ENCODE measurements around the gene OR51B5. TPM values are rescaled to one million over a fixed set of nuclear protein-coding genes. Genes with fewer than 3 reads are reported as not detected.

OR51B5 gene
- polyA plus RNA-seq, 1 donor from 2014 or later: not detected

GRCh38 chr11:5310423-5310822 lies 32.9 kb downstream of the OR51B5 start:
- H2AFZ ChIP-seq (ENCODE audit: low read depth, low read length): no peak overlapping the region
- H3K27ac ChIP-seq (ENCODE audit: low read length): no peak overlapping the region
- no peaks in the 10 kb centered on the region for H3K9me2 ChIP-seq (ENCODE audit: insufficient read depth, low read length)
- TF ChIP-seq EZH2 (IDR thresholded peaks at IDR 0.05; ENCODE audit: borderline replicate concordance, insufficient read depth, low read length, poor library complexity, severe bottlenecking): no peak
- no peak for TF ChIP-seq MXI1 (conservative IDR thresholded peaks at IDR 0.05; ENCODE audit: poor library complexity, severe bottlenecking)
- TF ChIP-seq, protein P1, sequence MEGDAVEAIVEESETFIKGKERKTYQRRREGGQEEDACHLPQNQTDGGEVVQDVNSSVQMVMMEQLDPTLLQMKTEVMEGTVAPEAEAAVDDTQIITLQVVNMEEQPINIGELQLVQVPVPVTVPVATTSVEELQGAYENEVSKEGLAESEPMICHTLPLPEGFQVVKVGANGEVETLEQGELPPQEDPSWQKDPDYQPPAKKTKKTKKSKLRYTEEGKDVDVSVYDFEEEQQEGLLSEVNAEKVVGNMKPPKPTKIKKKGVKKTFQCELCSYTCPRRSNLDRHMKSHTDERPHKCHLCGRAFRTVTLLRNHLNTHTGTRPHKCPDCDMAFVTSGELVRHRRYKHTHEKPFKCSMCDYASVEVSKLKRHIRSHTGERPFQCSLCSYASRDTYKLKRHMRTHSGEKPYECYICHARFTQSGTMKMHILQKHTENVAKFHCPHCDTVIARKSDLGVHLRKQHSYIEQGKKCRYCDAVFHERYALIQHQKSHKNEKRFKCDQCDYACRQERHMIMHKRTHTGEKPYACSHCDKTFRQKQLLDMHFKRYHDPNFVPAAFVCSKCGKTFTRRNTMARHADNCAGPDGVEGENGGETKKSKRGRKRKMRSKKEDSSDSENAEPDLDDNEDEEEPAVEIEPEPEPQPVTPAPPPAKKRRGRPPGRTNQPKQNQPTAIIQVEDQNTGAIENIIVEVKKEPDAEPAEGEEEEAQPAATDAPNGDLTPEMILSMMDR (IDR thresholded peaks at IDR 0.05; ENCODE audit: poor library complexity, severe bottlenecking): no peak
- TF ChIP-seq EP300 (conservative IDR thresholded peaks at IDR 0.05; ENCODE audit: poor library complexity, severe bottlenecking): no peak
- no peak for TF ChIP-seq SMC3 (conservative IDR thresholded peaks at IDR 0.05; ENCODE audit: poor library complexity)
- TF ChIP-seq TAF1 (IDR thresholded peaks at IDR 0.05; ENCODE audit: low read depth): no peak
- no peak for TF ChIP-seq REST (IDR thresholded peaks at IDR 0.05; ENCODE audit: borderline replicate concordance)
- no peak for TF ChIP-seq POLR2AphosphoS5 (IDR thresholded peaks at IDR 0.05)
- TF ChIP-seq RAD21 (conservative IDR thresholded peaks at IDR 0.05): no peak
- H4K20me1 ChIP-seq (ENCODE audit: insufficient read depth): no peaks in the 10 kb centered on the region
- H3F3A ChIP-seq (ENCODE audit: insufficient read depth, low read length, poor library complexity, severe bottlenecking): no peaks in the 10 kb centered on the region
- no peaks in the 10 kb centered on the region for H3K36me3 ChIP-seq (ENCODE audit: insufficient read depth, low read length)
- no peak overlapping the region for H3K4me2 ChIP-seq (ENCODE audit: low read length)
- no peaks in the 10 kb centered on the region for H3K9me3 ChIP-seq (ENCODE audit: low read length)
- no peak overlapping the region for H3K4me3 ChIP-seq (ENCODE audit: low read length)
- H3K27me3 ChIP-seq (ENCODE audit: insufficient read depth, low read depth, low read length): no peaks in the 10 kb centered on the region
- H3K9ac ChIP-seq (ENCODE audit: low read length): no peak overlapping the region
- no peaks in the 10 kb centered on the region for H3K79me2 ChIP-seq (replicated peaks; ENCODE audit: insufficient read depth, low read length)

- Histone ChIP-seq H3K4me2 (ENCODE audit: low read length) (no peak overlapping the region), H3K4me3 (ENCODE audit: low read length) (no peak overlapping the region), H3K9ac (ENCODE audit: low read length) (no peak overlapping the region), H3K79me2 (replicated peaks; ENCODE audit: insufficient read depth, low read length) (no peaks in the 10 kb centered on the region), H3K9me2 (ENCODE audit: insufficient read depth, low read length) (no peaks in the 10 kb centered on the region), H4K20me1 (ENCODE audit: insufficient read depth) (no peaks in the 10 kb centered on the region), H2AFZ (ENCODE audit: low read depth, low read length) (no peak overlapping the region), H3K27ac (ENCODE audit: low read length) (no peak overlapping the region), H3F3A (ENCODE audit: insufficient read depth, low read length, poor library complexity, severe bottlenecking) (no peaks in the 10 kb centered on the region), H3K27me3 (ENCODE audit: insufficient read depth, low read depth, low read length) (no peaks in the 10 kb centered on the region), H3K36me3 (ENCODE audit: insufficient read depth, low read length) (no peaks in the 10 kb centered on the region), H3K9me3 (ENCODE audit: low read length) (no peaks in the 10 kb centered on the region)
- TF ChIP-seq RAD21 (conservative IDR thresholded peaks at IDR 0.05): no peak
- no peak for TF ChIP-seq MXI1 (conservative IDR thresholded peaks at IDR 0.05; ENCODE audit: poor library complexity, severe bottlenecking)
- TF ChIP-seq POLR2AphosphoS5 (IDR thresholded peaks at IDR 0.05): no peak
- TF ChIP-seq TAF1 (IDR thresholded peaks at IDR 0.05; ENCODE audit: low read depth): no peak
- TF ChIP-seq, protein P1 (IDR thresholded peaks at IDR 0.05; ENCODE audit: poor library complexity, severe bottlenecking): no peak
- no peak for TF ChIP-seq SMC3 (conservative IDR thresholded peaks at IDR 0.05; ENCODE audit: poor library complexity)
- TF ChIP-seq EP300 (conservative IDR thresholded peaks at IDR 0.05; ENCODE audit: poor library complexity, severe bottlenecking): no peak
- TF ChIP-seq EZH2 (IDR thresholded peaks at IDR 0.05; ENCODE audit: borderline replicate concordance, insufficient read depth, low read length, poor library complexity, severe bottlenecking): no peak
- TF ChIP-seq REST (IDR thresholded peaks at IDR 0.05; ENCODE audit: borderline replicate concordance): no peak
Measured at GRCh38 chr11:5307256-5308019, 35.9 kb downstream of the OR51B5 start.

Measured in neural cell (in vitro differentiated cells).